HEK293 (cell line): ENCODE data around the gene EPHA2.

ENCODE experiments used
- CTCF ChIA-PET: fragments of 350-600 bp; formaldehyde crosslinking; extraction: SDS; loops from one replicate; lab custom pipeline; 2021; ENCODE audit warnings: antibody characterized with exemption; lab: Yijun Ruan, JAX
- POLR2A ChIA-PET: fragments of 300-600 bp; formaldehyde crosslinking; extraction: SDS; loops from one replicate; lab custom pipeline; 2020; ENCODE audit warnings: antibody characterized with exemption, inconsistent platforms; lab: Yijun Ruan, JAX
- H3K27ac ChIP-seq: fragments of 200-500 bp; sonication (Bioruptor generic); 2 replicates; pipeline ENCODE4 v1.5.1; 2014; ENCODE audit warnings: low read depth, low read length, control low read depth, inconsistent platforms; ENCODE audit errors: extremely low read depth
- H3K36me3 ChIP-seq, 2 experiments: fragments of 200-500 bp in 1 of 2; sonication (Bioruptor generic) in 1 of 2; 1 replicate in 1 of 2; 2 replicates in 1 of 2; pipeline ENCODE4 v1.5.1; 2014 to 2017; ENCODE audit warnings: inconsistent platforms in 2 of 2, low read length in 2 of 2; ENCODE audit not compliant: control insufficient read depth in 2 of 2, insufficient read depth in 1 of 2
- H3K4me1 ChIP-seq: fragments of 200-500 bp; sonication (Bioruptor generic); 2 replicates; pipeline ENCODE4 v1.5.1; 2014; ENCODE audit warnings: mild to moderate bottlenecking, low read length, inconsistent platforms; ENCODE audit not compliant: control insufficient read depth, insufficient read depth
- H3K4me3 ChIP-seq: 2 replicates; pipeline ENCODE4 v1.5.1; 2011; ENCODE audit warnings: low read depth, mild to moderate bottlenecking, control low read depth, low read length, moderate library complexity
- H3K9me3 ChIP-seq: fragments of 200-500 bp; sonication (Bioruptor generic); 2 replicates; pipeline ENCODE4 v1.5.1; 2014; ENCODE audit warnings: low read depth, low read length, inconsistent platforms; ENCODE audit not compliant: control insufficient read depth, insufficient read depth
- AEBP2 ChIP-seq: fragments of 450-650 bp; formaldehyde crosslinking; IDR thresholded peaks from 2 replicates; pipeline ENCODE4 v1.5.1; 2016; ENCODE audit warnings: missing biosample characterization, missing genetic modification characterization, borderline replicate concordance
- GFI1B ChIP-seq: fragments of 450-650 bp; formaldehyde crosslinking; IDR thresholded peaks from 2 replicates; pipeline ENCODE4 v1.5.1; 2016; ENCODE audit warnings: missing biosample characterization, missing genetic modification characterization
- INSM2 ChIP-seq: fragments of 450-650 bp; formaldehyde crosslinking; IDR thresholded peaks from 2 replicates; pipeline ENCODE4 v1.5.1; 2016; ENCODE audit warnings: missing biosample characterization, missing genetic modification characterization
- KLF1 ChIP-seq: fragments of 450-650 bp; formaldehyde crosslinking; IDR thresholded peaks from 2 replicates; pipeline ENCODE4 v1.5.1; 2016; ENCODE audit warnings: missing biosample characterization, missing genetic modification characterization
- SP7 ChIP-seq: fragments of 450-650 bp; formaldehyde crosslinking; IDR thresholded peaks from 2 replicates; pipeline ENCODE4 v1.5.1; 2016; ENCODE audit warnings: missing biosample characterization, missing genetic modification characterization
- ZBTB17 ChIP-seq: fragments of 450-650 bp; formaldehyde crosslinking; IDR thresholded peaks from 2 replicates; pipeline ENCODE4 v1.5.1; 2016; ENCODE audit warnings: missing biosample characterization, missing genetic modification characterization
- ZBTB20 ChIP-seq: fragments of 450-650 bp; formaldehyde crosslinking; IDR thresholded peaks from 2 replicates; pipeline ENCODE4 v1.5.1; 2016; ENCODE audit warnings: missing biosample characterization, missing genetic modification characterization
- ZBTB48 ChIP-seq: fragments of 450-650 bp; formaldehyde crosslinking; IDR thresholded peaks from 2 replicates; pipeline ENCODE4 v1.5.1; 2016; ENCODE audit warnings: missing biosample characterization, missing genetic modification characterization
- ZFP69B ChIP-seq: fragments of 450-650 bp; formaldehyde crosslinking; IDR thresholded peaks from 2 replicates; pipeline ENCODE4 v1.5.1; 2016; ENCODE audit warnings: missing biosample characterization, missing genetic modification characterization
- ZNF140 ChIP-seq: fragments of 450-650 bp; formaldehyde crosslinking; IDR thresholded peaks from 2 replicates; pipeline ENCODE4 v1.5.1; 2016; ENCODE audit warnings: missing biosample characterization, missing genetic modification characterization
- ZNF211 ChIP-seq: fragments of 450-650 bp; formaldehyde crosslinking; IDR thresholded peaks from 2 replicates; pipeline ENCODE4 v1.5.1; 2016; ENCODE audit warnings: low read depth, missing biosample characterization, missing genetic modification characterization
- ZNF26 ChIP-seq: fragments of 450-650 bp; formaldehyde crosslinking; IDR thresholded peaks from 2 replicates; pipeline ENCODE4 v1.5.1; 2016; ENCODE audit warnings: missing biosample characterization, missing genetic modification characterization
- ZNF302 ChIP-seq: fragments of 450-650 bp; formaldehyde crosslinking; IDR thresholded peaks from 2 replicates; pipeline ENCODE4 v1.5.1; 2016; ENCODE audit warnings: missing biosample characterization, missing genetic modification characterization, low read depth
- ZNF335 ChIP-seq: fragments of 450-650 bp; formaldehyde crosslinking; conservative IDR thresholded peaks from 2 replicates; pipeline ENCODE4 v1.5.1; 2016; ENCODE audit warnings: missing biosample characterization, missing genetic modification characterization
- ZNF366 ChIP-seq: fragments of 450-650 bp; formaldehyde crosslinking; conservative IDR thresholded peaks from 2 replicates; pipeline ENCODE4 v1.5.1; 2016; ENCODE audit warnings: missing biosample characterization, missing genetic modification characterization
- ZNF416 ChIP-seq: fragments of 450-650 bp; formaldehyde crosslinking; IDR thresholded peaks from 2 replicates; pipeline ENCODE4 v1.5.1; 2016; ENCODE audit warnings: missing biosample characterization, missing genetic modification characterization
- ZNF426 ChIP-seq: fragments of 450-650 bp; formaldehyde crosslinking; IDR thresholded peaks from 2 replicates; pipeline ENCODE4 v1.5.1; 2017; ENCODE audit warnings: missing biosample characterization, missing genetic modification characterization, mild to moderate bottlenecking, inconsistent platforms, moderate library complexity
- ZNF600 ChIP-seq: fragments of 450-650 bp; formaldehyde crosslinking; IDR thresholded peaks from 2 replicates; pipeline ENCODE4 v1.5.1; 2016; ENCODE audit warnings: missing biosample characterization, missing genetic modification characterization
- ZNF670 ChIP-seq: fragments of 450-650 bp; formaldehyde crosslinking; IDR thresholded peaks from 2 replicates; pipeline ENCODE4 v1.5.1; 2016; ENCODE audit warnings: missing biosample characterization, missing genetic modification characterization, low read depth
- ZNF692 ChIP-seq: fragments of 450-650 bp; formaldehyde crosslinking; IDR thresholded peaks from 2 replicates; pipeline ENCODE4 v1.5.1; 2016; ENCODE audit warnings: missing biosample characterization, missing genetic modification characterization
- ZNF791 ChIP-seq: fragments of 450-650 bp; formaldehyde crosslinking; IDR thresholded peaks from 2 replicates; pipeline ENCODE4 v1.5.1; 2016; ENCODE audit warnings: missing biosample characterization, missing genetic modification characterization
- ZSCAN4 ChIP-seq: fragments of 450-650 bp; formaldehyde crosslinking; IDR thresholded peaks from 2 replicates; pipeline ENCODE4 v1.5.1; 2017; ENCODE audit warnings: missing biosample characterization, missing genetic modification characterization
- ZXDB ChIP-seq: fragments of 450-650 bp; formaldehyde crosslinking; IDR thresholded peaks from 2 replicates; pipeline ENCODE4 v1.5.1; 2016; ENCODE audit warnings: missing biosample characterization, missing genetic modification characterization

EPHA2 gene

GRCh38 chr1:16167331-16168143 is 11.7 kb upstream of the EPHA2 start (continued):
- TF ChIP-seq ZNF140 (no peak), ZNF335 (tag by site-specific recombination) (peak; percentile 44; the same call in 1 of the 2 replicates), SP7 (tag by site-specific recombination) (no peak)

- no peak overlapping the region for H3K4me3 ChIP-seq
- no peaks in the 10 kb centered on the region for H3K9me3 ChIP-seq
- CTCF ChIA-PET, result interaction anchor here (0.6 to 1.2 kb wide), 2 partner anchors 84 to 372 kb away, joined by 3 to 5 read pairs; no protein-coding TSS in a partner anchor
- no peaks in the 10 kb centered on the region for H3K36me3 ChIP-seq
- POLR2A ChIA-PET, result interaction anchor here (3.8 kb wide), 1 partner anchor 10 kb away, joined by 27 read pairs; the partner anchor contains the start of gene EPHA2
- H3K27ac ChIP-seq, result no peak overlapping the region
- H3K4me1 ChIP-seq, result peaks cover 5% of the 10 kb centered on the region
- TF ChIP-seq ZNF670 (tag by site-specific recombination) (no peak), ZNF366 (tag by site-specific recombination) (peak; percentile 99), ZBTB17 (peak; percentile 64)
Observed at GRCh38 chr1:16166117-16166516, 10.2 kb upstream of the EPHA2 start.

GRCh38 chr1:16165548-16165947 is 9.7 kb upstream of the EPHA2 start:
- POLR2A ChIA-PET, result interaction anchor here (1.9 to 3.8 kb wide), 2 partner anchors 9 kb away, joined by 18 to 27 read pairs; partner anchors contain the start of gene EPHA2
- H3K9me3 ChIP-seq, result no peaks in the 10 kb centered on the region
- no peaks in the 10 kb centered on the region for H3K36me3 ChIP-seq
- H3K4me1 ChIP-seq, result peaks cover 5% of the 10 kb centered on the region
- CTCF ChIA-PET, result interaction anchor here (0.6 to 1.7 kb wide), 3 partner anchors 21 to 371 kb away, joined by 3 to 5 read pairs (median 3); no protein-coding TSS in a partner anchor
- H3K27ac ChIP-seq, result no peak overlapping the region
- no peak overlapping the region for H3K4me3 ChIP-seq
- TF ChIP-seq ZNF692 (tag by site-specific recombination) (peak; percentile 65), ZXDB (tag by site-specific recombination) (no peak), INSM2 (tag by site-specific recombination) (peak; percentile 30; the same call in 1 of the 2 replicates), ZBTB20 (tag by site-specific recombination) (peak; percentile 53; the same call in 1 of the 2 replicates), AEBP2 (tag by site-specific recombination) (no peak), ZNF211 (tag by site-specific recombination) (no peak), ZNF600 (peak; percentile 64), ZSCAN4 (tag by site-specific recombination) (peak; percentile 79), ZNF302 (tag by site-specific recombination) (no peak), ZBTB17 (no peak), ZNF416 (tag by site-specific recombination) (no peak), GFI1B (tag by site-specific recombination) (no peak), ZBTB48 (tag by site-specific recombination) (peak; percentile 59), KLF1 (tag by site-specific recombination) (no peak), ZFP69B (tag by site-specific recombination) (peak; percentile 88), ZNF791 (tag by site-specific recombination) (no peak), ZNF426 (tag by site-specific recombination) (no peak), ZNF26 (no peak)
